Brain microvascular endothelial cell (primary cell): ENCODE results near the gene SREK1IP1.

ENCODE experiments used
- DNase-seq: peaks from one replicate; pipeline ENCODE4 v3.0.0-alpha.2; 2020
- H3K27ac ChIP-seq: fragments of 250-450 bp; sonication (Bioruptor Pico); 2 replicates; pipeline ENCODE4 v1.5.1; 2020; ENCODE audit warnings: mild to moderate bottlenecking, moderate library complexity
- H3K27me3 ChIP-seq: fragments of 250-450 bp; sonication (Bioruptor Pico); replicated peaks from 2 replicates; pipeline ENCODE4 v1.5.1; 2020; ENCODE audit warnings: mild to moderate bottlenecking
- H3K36me3 ChIP-seq: fragments of 250-450 bp; sonication (Bioruptor Pico); replicated peaks from 2 replicates; pipeline ENCODE4 v1.5.1; 2020; ENCODE audit warnings: mild to moderate bottlenecking
- H3K4me3 ChIP-seq: 2 replicates; pipeline ENCODE4 v1.5.1; 2011; ENCODE audit warnings: low read depth, mild to moderate bottlenecking, control low read depth, low read length, moderate library complexity
- in situ Hi-C: cut with HindIII; loops from 2 replicates; pipeline ENCODE4 v1.10.0; 2017; ENCODE audit warnings: low sequenced_read_pairs, low pct_ligation_motif_present
- TF ChIP-seq, protein P1 (sequence below): IDR thresholded peaks from 2 replicates; pipeline ENCODE4 v1.5.1; 2011; ENCODE audit warnings: low read depth, mild to moderate bottlenecking, moderate library complexity, low read length, control low read depth, inconsistent platforms; ENCODE audit errors: missing control alignments

The SREK1IP1 gene

DNA sequence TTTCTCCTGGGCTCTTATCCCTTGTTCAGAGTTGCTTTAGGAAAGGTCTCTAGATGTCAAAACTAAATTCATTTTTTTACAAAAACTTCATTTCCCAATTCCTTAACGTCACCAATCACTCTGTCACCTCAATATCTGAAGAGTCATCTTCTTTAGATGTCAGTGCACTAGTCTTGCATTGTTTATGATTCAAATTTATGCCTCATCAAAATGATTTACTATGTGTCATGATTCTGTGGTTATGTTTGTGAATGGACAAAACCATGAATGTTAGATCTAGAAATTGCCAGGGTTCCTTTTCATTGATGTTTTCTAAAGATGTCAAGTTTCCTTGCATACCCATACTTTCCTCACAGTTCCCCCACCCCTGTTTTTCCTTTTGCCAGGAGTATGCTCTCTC, 21.7 kb upstream of the SREK1IP1 start:
- TF ChIP-seq, protein P1, sequence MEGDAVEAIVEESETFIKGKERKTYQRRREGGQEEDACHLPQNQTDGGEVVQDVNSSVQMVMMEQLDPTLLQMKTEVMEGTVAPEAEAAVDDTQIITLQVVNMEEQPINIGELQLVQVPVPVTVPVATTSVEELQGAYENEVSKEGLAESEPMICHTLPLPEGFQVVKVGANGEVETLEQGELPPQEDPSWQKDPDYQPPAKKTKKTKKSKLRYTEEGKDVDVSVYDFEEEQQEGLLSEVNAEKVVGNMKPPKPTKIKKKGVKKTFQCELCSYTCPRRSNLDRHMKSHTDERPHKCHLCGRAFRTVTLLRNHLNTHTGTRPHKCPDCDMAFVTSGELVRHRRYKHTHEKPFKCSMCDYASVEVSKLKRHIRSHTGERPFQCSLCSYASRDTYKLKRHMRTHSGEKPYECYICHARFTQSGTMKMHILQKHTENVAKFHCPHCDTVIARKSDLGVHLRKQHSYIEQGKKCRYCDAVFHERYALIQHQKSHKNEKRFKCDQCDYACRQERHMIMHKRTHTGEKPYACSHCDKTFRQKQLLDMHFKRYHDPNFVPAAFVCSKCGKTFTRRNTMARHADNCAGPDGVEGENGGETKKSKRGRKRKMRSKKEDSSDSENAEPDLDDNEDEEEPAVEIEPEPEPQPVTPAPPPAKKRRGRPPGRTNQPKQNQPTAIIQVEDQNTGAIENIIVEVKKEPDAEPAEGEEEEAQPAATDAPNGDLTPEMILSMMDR: no peak
- H3K36me3 ChIP-seq: peaks cover 5% of the 10 kb centered on the region
- DNase-seq: no peak
- in situ Hi-C loops: loop anchor here (25.0 kb wide), 1 partner anchor 153 kb away; no protein-coding TSS in a partner anchor
- no peak overlapping the region for H3K4me3 ChIP-seq
- H3K27ac ChIP-seq: peak overlapping the region; percentile 18
- H3K27me3 ChIP-seq: no peaks in the 10 kb centered on the region

DNA sequence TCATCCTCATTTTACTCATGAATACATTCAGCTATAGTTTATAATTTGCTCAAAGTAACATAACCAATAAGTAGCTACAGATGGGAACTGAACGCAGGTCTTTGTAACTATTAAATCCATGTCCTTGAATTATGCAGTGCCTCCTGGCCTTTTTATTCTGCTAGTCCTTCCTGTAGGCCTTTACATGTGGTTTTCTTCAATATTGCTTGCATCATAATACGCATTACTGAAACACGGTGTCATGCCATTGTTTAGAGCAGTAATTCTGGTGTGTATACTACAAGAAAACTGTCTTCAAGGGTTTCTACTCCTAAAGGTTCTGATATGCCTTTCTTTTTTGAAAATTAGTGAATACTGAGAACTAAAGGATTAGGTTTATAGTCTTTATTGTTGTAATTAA, 21.0 kb upstream of the SREK1IP1 start:
- in situ Hi-C loops: loop anchor here (25.0 kb wide), 1 partner anchor 152 kb away; no protein-coding TSS in a partner anchor
- no peak for DNase-seq
- TF ChIP-seq, protein P1: no peak
- Histone ChIP-seq H3K27ac (no peak overlapping the region), H3K36me3 (peaks cover 5% of the 10 kb centered on the region), H3K4me3 (no peak overlapping the region), H3K27me3 (no peaks in the 10 kb centered on the region)

DNA sequence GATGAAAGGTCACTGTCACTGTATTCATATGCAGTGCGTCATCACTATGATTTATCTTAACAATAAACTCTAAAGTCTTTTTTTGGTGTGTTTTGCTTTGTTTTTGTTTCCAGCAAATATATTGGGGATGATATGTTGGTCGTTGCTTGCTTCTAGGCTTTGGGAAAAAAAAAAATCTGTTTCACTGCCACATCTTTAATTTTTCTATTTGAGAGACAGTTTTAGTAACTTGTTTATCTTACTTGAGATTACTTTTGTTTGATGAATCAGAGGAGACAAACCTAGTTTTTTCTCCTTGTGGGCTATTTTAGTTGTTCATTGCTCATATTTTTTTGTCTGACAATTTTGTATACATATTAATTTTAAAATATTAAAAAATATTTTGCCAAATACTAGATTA, 19.7 kb upstream of the SREK1IP1 start:
- H3K27me3 ChIP-seq: no peaks in the 10 kb centered on the region
- peaks cover 5% of the 10 kb centered on the region for H3K36me3 ChIP-seq
- no peak for DNase-seq
- H3K27ac ChIP-seq: no peak overlapping the region
- H3K4me3 ChIP-seq: no peak overlapping the region
- in situ Hi-C loops: loop anchor here (25.0 kb wide), 1 partner anchor 151 kb away; no protein-coding TSS in a partner anchor
- TF ChIP-seq, protein P1: no peak

DNA sequence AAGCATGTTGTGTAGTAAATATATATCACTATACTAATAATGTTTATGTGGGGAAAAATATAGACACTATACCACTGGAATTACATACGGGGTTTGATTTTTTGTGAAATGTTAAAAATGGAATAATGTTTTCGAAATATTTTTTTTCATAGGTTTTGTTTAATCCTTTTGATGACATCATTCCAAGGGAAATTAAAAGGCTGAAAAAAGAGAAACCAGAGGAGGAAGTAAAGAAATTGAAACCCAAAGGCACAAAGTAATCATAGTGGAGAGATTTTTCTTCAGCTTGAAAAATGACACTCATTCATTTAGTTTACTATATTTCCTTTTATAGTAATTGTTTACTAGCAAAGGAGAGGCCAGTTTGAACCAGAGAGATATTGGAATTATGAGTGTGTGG, 17.9 kb upstream of the SREK1IP1 start:
- Histone ChIP-seq H3K36me3 (peaks cover 5% of the 10 kb centered on the region), H3K4me3 (no peak overlapping the region), H3K27me3 (no peaks in the 10 kb centered on the region), H3K27ac (no peak overlapping the region)
- in situ Hi-C loops: loop anchor here (25.0 kb wide), 1 partner anchor 149 kb away; no protein-coding TSS in a partner anchor
- no peak for DNase-seq
- TF ChIP-seq, protein P1: no peak

DNA sequence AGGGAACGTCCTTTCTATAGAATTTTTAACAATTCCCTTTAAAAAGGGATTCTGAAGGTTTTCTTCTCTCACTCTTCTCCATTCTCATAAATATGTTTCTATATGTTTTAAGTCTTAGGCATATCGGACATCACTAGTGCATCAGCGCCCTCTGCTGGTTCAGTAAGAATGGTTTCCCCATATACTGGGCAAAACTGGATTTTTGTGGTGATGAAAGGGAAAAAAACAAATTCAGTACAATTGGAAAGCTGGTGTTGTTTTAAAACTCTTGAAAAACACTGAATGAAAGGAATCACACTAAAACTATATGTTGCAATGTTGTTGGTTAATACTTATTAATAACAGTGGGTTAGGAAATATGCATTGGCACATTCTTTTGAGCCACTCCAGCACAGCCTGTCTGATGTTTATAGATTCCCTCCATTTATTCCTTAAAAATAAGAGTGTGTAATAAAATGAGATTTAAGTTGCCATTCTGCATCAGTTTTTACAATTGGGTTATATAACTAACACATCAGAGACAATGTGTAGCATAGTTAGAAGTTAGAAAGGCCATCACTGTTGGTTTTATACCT, 16.0 kb upstream of the SREK1IP1 start:
- H3K27ac ChIP-seq: no peak overlapping the region
- in situ Hi-C loops: loop anchor here (25.0 kb wide), 1 partner anchor 147 kb away; no protein-coding TSS in a partner anchor
- H3K36me3 ChIP-seq: peaks cover 5% of the 10 kb centered on the region
- TF ChIP-seq, protein P1: peak; percentile 78
- H3K4me3 ChIP-seq: no peak overlapping the region
- no peaks in the 10 kb centered on the region for H3K27me3 ChIP-seq
- peak; percentile 79 for DNase-seq

DNA sequence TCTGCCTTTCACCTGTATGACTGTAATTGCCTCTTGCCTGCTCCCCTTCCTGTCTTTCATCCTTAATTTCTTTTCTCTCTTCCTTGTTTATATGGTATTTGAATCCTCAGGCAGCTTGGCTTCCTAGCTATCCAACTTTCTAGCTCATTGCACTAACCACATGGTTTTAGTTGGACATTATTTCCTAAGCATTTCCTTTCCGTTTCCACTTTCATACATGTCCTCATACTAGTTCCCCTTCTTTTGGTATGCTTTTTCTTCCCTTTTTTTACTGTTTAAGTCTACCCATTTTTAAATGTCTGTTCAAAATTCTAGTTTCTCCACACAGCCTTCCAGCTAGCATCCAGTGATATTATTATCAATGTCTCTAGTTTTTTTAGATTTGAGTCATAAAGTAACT, 6.8 kb upstream of the SREK1IP1 start:
- Histone ChIP-seq H3K36me3 (no peaks in the 10 kb centered on the region), H3K27ac (no peak overlapping the region), H3K27me3 (no peaks in the 10 kb centered on the region), H3K4me3 (no peak overlapping the region)
- TF ChIP-seq, protein P1: no peak
- DNase-seq: no peak
- in situ Hi-C loops: loop anchor here (25.0 kb wide), 1 partner anchor 138 kb away; no protein-coding TSS in a partner anchor
